K562 (cell line): ENCODE measurements around the gene CYP2E1.

Experiments
- CAMTA2 ChIP-seq: fragments of 250-450 bp; sonication (Bioruptor Pico); conservative IDR thresholded peaks from 2 replicates; pipeline ENCODE4 v1.5.1; 2022
- CBX2 ChIP-seq: fragments of 200-600 bp; sonication (generic); IDR thresholded peaks from one replicate; pipeline ENCODE4 v1.6.1; 2012; ENCODE audit warnings: mild to moderate bottlenecking, low read length, inconsistent platforms; ENCODE audit not compliant: insufficient read depth, poor library complexity, severe bottlenecking
- EZH2 ChIP-seq: IDR thresholded peaks from 2 replicates; pipeline ENCODE4 v1.6.1; 2012; ENCODE audit warnings: low read depth, mild to moderate bottlenecking, inconsistent platforms, low read length, borderline replicate concordance
- SETDB1 ChIP-seq: IDR thresholded peaks from one replicate; pipeline ENCODE4 v1.6.1; 2012; ENCODE audit warnings: low read length, control low read depth, inconsistent platforms
- SRF ChIP-seq, 2 experiments: fragments of 250-450, 450-650 bp in 1 of 2; sonication (Bioruptor Pico) in 1 of 2; sonication (generic) in 1 of 2; formaldehyde crosslinking; IDR thresholded peaks; 2 replicates each; pipeline versions ENCODE4 v1.5.0 to v1.5.1; 2020 to 2022; ENCODE audit warnings: mild to moderate bottlenecking in 1 of 2, missing genetic modification reagents in 1 of 2
- ZNF644 ChIP-seq: fragments of 200-800 bp; sonication (Bioruptor generic); IDR thresholded peaks from 2 replicates; pipeline ENCODE4 v1.6.1; 2016; ENCODE audit warnings: low read depth, missing genetic modification characterization, missing compliant biosample characterization
- TF ChIP-seq, protein P1 (sequence below), 3 experiments: fragments of 200-800 bp in 1 of 3; fragments of 250-450 bp in 1 of 3; fragments of 450-650 bp in 1 of 3; sonication (Bioruptor Pico) in 1 of 3; sonication (Bioruptor generic) in 1 of 3; formaldehyde crosslinking in 1 of 3; IDR thresholded peaks; 2 replicates each; pipeline versions ENCODE4 v1.6.1 to v1.8.0; 2016 to 2022; ENCODE audit warnings: mild to moderate bottlenecking in 2 of 3, missing genetic modification characterization in 2 of 3, missing compliant biosample characterization in 1 of 3, moderate library complexity in 1 of 3

DNA sequence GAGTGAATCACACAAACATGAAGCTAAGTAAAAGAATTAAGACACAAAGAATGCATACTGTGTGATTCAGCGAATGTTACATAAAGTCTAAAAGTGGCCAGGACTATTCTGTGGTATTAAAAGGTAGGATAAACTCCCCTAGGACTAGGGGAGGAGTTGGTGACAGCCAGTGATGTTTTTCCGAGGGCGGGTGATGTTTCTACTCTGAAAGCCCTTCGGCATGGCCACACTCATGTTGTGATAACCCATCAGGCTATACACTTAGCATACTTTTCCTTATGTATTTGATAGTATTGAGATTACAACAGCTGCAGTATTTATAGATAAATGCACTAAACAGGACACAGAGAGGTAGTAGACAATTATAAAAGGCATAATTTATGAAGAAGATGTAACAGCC, 15.8 kb upstream of the CYP2E1 start:
- no peak for TF ChIP-seq SRF (CRISPR knock-in tag; IDR thresholded peaks at IDR 0.05)
- TF ChIP-seq EZH2 = no peak
- TF ChIP-seq CBX2 = no peak
- TF ChIP-seq ZNF644 (tag) = no peak
- TF ChIP-seq CAMTA2 (CRISPR knock-in tag) = no peak
- TF ChIP-seq, protein P1, sequence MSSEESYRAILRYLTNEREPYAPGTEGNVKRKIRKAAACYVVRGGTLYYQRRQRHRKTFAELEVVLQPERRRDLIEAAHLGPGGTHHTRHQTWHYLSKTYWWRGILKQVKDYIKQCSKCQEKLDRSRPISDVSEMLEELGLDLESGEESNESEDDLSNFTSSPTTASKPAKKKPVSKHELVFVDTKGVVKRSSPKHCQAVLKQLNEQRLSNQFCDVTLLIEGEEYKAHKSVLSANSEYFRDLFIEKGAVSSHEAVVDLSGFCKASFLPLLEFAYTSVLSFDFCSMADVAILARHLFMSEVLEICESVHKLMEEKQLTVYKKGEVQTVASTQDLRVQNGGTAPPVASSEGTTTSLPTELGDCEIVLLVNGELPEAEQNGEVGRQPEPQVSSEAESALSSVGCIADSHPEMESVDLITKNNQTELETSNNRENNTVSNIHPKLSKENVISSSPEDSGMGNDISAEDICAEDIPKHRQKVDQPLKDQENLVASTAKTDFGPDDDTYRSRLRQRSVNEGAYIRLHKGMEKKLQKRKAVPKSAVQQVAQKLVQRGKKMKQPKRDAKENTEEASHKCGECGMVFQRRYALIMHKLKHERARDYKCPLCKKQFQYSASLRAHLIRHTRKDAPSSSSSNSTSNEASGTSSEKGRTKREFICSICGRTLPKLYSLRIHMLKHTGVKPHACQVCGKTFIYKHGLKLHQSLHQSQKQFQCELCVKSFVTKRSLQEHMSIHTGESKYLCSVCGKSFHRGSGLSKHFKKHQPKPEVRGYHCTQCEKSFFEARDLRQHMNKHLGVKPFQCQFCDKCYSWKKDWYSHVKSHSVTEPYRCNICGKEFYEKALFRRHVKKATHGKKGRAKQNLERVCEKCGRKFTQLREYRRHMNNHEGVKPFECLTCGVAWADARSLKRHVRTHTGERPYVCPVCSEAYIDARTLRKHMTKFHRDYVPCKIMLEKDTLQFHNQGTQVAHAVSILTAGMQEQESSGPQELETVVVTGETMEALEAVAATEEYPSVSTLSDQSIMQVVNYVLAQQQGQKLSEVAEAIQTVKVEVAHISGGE (CRISPR knock-in tag; IDR thresholded peaks at IDR 0.05) = no peak
- no peak for TF ChIP-seq SETDB1
